Ishikawa (cell line): Measurements from ENCODE around the gene KCNK15.

ENCODE experiments used
- CEBPB ChIP-seq: IDR thresholded peaks from 2 replicates; pipeline ENCODE4 v1.6.1; 2012
- CREB1 ChIP-seq: IDR thresholded peaks from 2 replicates; pipeline ENCODE4 v1.6.1; 2012; ENCODE audit warnings: low read depth
- EGR1 ChIP-seq: IDR thresholded peaks from 2 replicates; pipeline ENCODE4 v1.6.1; 2012
- EP300 ChIP-seq: IDR thresholded peaks from 2 replicates; pipeline ENCODE4 v1.6.1; 2012; ENCODE audit warnings: borderline replicate concordance
- FOXM1 ChIP-seq: IDR thresholded peaks from 2 replicates; pipeline ENCODE4 v1.6.1; 2012; ENCODE audit warnings: low read depth, borderline replicate concordance
- NFIC ChIP-seq: IDR thresholded peaks from 2 replicates; pipeline ENCODE4 v1.6.1; 2012
- RAD21 ChIP-seq: IDR thresholded peaks from 2 replicates; pipeline ENCODE4 v1.6.1; 2012; ENCODE audit warnings: low read depth
- REST ChIP-seq: IDR thresholded peaks from 2 replicates; pipeline ENCODE4 v1.6.1; 2012; ENCODE audit warnings: low read depth, mild to moderate bottlenecking
- TAF1 ChIP-seq: IDR thresholded peaks from 2 replicates; pipeline ENCODE4 v1.6.1; 2012; ENCODE audit warnings: low read depth, mild to moderate bottlenecking
- TCF12 ChIP-seq: IDR thresholded peaks from 2 replicates; pipeline ENCODE4 v1.6.1; 2012; ENCODE audit warnings: low read depth
- TEAD4 ChIP-seq: IDR thresholded peaks from 2 replicates; pipeline ENCODE4 v1.6.1; 2012
- YY1 ChIP-seq: IDR thresholded peaks from 2 replicates; pipeline ENCODE4 v1.6.1; 2012; ENCODE audit warnings: low read depth
- ZBTB7A ChIP-seq: IDR thresholded peaks from 2 replicates; pipeline ENCODE4 v1.6.1; 2012; ENCODE audit warnings: low read depth
- TF ChIP-seq, protein P1 (sequence below): IDR thresholded peaks from 2 replicates; pipeline ENCODE4 v1.6.1; 2012
- TF ChIP-seq, protein P2 (sequence below): IDR thresholded peaks from 2 replicates; pipeline ENCODE4 v1.6.1; 2012

KCNK15 gene

GRCh38 chr20:44785768-44786167, 40.1 kb downstream of the KCNK15 start:
- TF ChIP-seq EP300 (peak; percentile 44; the same call in 1 of the 2 replicates), EGR1 (no peak), CEBPB (no peak), CREB1 (no peak), REST (no peak), RAD21 (peak; percentile 78), TCF12 (peak; percentile 50; the same call in 1 of the 2 replicates), NFIC (peak; percentile 87), TEAD4 (peak; percentile 52; the same call in 1 of the 2 replicates), TAF1 (no peak), YY1 (no peak), ZBTB7A (no peak), FOXM1 (no peak)
- TF ChIP-seq, protein P1, sequence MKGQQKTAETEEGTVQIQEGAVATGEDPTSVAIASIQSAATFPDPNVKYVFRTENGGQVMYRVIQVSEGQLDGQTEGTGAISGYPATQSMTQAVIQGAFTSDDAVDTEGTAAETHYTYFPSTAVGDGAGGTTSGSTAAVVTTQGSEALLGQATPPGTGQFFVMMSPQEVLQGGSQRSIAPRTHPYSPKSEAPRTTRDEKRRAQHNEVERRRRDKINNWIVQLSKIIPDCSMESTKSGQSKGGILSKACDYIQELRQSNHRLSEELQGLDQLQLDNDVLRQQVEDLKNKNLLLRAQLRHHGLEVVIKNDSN, result no peak
- TF ChIP-seq, protein P2, sequence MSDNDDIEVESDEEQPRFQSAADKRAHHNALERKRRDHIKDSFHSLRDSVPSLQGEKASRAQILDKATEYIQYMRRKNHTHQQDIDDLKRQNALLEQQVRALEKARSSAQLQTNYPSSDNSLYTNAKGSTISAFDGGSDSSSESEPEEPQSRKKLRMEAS, result no peak

- TF ChIP-seq ZBTB7A (no peak), REST (no peak), RAD21 (no peak), EGR1 (no peak), TAF1 (no peak), FOXM1 (no peak), TEAD4 (no peak), CEBPB (no peak), CREB1 (no peak), YY1 (no peak), EP300 (no peak), TCF12 (no peak), NFIC (no peak)
- TF ChIP-seq, protein P2, result no peak
- TF ChIP-seq, protein P1, result no peak
Observed at GRCh38 chr20:44787299-44787698, 41.6 kb downstream of the KCNK15 start.

DNA sequence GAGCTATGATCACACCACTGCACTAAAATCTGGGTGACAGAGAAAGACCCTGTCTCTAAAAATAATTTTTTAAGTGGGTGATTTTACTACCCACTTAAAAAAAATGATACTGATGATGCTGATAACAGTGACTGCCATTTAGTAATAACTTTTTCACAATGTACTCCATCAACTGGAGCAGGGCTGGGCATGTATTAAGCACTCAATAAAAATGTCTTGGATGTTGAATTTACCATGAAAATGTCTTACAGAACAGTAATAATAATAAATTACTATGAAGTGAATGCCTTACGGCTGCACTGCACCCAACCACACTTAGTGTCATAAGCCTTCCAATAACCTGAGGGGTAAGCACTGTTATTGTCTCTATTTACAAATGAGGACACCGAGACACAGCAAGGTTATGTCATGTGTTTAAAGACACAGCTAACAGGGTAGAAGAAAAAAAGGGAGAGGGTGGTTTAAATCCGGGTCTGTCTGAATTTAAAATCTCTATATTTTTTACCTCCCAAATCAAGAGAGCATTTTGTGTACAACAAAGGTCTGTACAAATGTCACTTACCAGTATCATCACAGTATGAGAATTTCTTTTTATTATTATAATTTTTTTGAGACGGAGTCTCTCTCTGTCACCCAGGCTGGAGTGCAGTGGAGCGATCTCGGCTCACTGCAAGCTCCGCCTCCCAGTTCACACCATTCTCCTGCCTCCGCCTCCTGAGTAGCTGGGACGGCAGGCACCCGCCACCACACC, 43.2 kb downstream of the KCNK15 start:
- TF ChIP-seq, protein P1, result no peak
- TF ChIP-seq REST (no peak), EP300 (no peak), EGR1 (no peak), TCF12 (no peak), ZBTB7A (no peak), TAF1 (no peak), CREB1 (no peak), NFIC (no peak), CEBPB (no peak), FOXM1 (no peak), YY1 (no peak)
- TF ChIP-seq, protein P2, result no peak
